GM18508 (cell line): ENCODE data around the gene SMARCA4.
"Not testable (repeated sequence)": the region's sequence is repeated elsewhere in the genome, so short reads cannot be mapped to it uniquely, and the experiment has no call there.

Source experiments
- ATAC-seq: cut with Tn5 transposase; IDR thresholded peaks from one replicate; pipeline ENCODE4 v1.9.1; 2021; ENCODE audit warnings: moderate number of reproducible peaks; ENCODE audit not compliant: insufficient read depth, unreplicated experiment

The SMARCA4 gene

DNA sequence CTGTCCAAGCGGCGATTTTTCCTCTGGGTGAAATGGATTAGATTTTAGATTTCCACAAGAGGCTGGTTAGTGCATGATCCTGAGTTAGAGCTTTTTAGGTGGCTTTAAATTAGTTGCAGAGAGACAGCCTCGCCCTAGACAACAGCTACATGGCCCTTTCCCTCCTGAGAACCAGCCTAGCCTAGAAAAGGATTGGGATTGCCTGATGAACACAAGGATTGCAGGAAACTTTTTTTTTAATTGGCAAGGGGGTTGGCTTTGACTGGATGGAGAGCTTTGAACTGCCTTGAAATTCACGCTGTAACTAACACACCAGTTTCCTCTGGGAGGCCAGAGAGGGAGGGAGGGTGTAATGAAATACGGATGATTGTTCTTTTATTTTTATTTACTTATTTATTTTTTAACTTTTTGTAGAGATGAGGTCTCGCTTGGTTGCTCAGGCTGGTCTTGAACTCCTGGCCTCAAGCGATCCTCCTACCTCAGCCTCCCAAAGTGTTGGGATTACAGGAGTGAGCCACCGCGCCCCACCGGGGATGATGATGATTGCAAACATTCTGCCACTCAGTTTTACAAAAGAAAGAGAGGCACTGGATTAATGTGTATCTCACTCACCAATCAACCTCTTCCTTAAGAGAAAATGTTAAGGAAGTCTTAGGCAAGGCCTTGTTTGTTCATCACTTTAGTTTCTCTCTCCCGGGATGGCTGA, 130.3 kb downstream of the SMARCA4 start:
- ATAC-seq, result no peak

DNA sequence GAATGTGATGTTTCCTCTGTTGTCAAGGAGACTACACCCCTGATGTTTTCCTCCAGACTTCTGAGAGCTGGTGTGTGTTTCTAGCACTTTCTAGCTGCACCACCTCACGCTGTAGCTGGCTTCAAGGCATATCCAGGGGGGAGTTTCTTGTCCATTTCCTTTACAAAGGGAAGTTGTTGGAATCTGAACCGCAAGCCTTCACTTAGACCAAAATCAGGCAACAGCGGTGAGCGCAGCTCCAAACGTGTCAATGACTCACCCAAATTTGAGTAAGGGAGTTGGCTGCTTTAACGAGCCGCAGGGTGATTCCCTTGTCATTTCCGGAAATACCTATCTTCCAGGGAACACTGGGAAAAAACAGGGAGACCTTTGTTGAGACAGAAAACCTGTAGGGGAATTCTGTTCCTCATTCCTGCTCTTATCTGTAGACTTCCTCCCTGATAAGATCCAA, 130.9 kb downstream of the SMARCA4 start:
- ATAC-seq, result no peak

DNA sequence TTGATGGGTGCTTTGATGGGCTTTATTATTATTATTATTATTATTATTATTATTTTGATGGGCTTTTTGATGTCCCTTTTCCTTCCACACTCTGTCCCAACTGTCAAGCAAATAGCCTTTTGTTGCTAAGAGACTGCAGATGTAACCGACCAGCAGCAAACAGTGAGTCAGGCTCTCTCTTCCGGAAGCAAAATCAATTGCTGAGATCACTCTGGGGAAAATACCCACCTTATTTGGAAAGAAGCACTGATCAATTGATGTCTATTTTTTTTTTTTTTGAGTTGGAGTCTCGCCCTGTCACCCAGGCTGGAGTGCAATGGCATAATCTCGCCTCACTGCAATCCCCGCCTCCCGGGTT, 131.3 kb downstream of the SMARCA4 start:
- no peak for ATAC-seq

DNA sequence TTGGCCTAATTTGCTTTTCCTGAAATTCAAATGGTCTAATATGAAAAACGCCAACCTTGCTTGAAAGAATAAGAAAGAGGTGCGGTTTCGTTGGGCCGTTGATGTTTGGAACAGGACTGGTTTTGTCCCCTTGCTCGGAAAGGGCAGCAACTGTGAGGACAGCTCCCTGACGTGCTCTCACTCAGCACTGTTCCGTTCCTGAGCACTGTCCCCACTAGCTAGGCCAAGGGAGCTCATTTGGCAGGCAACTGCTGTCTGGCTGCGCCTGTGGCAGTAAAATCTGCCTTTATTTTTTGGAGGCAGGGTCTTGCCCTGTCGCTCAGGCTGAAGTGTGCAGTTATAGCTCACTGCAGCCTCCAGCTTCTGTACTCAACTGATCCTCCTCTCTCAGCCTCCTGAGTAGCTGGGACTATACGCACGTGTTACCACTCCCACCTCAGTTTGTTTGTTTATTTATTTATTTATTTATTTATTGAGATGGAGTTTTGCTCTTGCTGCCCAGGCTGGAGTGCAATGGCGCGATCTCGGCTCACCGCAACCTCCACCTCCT, 132.9 kb downstream of the SMARCA4 start:
- ATAC-seq, result no peak

DNA sequence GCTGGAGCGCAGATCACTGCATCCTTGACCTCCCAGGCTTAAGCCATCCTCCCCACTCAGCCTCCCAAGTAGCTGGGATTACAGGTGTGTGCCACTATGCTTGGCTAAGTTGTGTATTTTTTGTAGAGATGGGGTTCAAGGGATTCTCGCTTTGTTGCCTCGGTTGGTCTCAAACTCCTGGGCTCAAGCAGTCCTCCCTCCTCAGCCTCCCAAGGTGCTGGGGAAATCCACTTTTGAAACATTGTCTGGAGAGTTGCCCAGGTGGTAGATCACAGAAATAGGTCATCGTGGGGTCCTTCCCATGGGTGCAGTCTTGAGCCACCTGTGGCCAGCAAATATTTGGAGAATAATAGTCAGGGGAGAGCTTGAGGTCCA, 133.7 kb downstream of the SMARCA4 start:
- no peak for ATAC-seq

DNA sequence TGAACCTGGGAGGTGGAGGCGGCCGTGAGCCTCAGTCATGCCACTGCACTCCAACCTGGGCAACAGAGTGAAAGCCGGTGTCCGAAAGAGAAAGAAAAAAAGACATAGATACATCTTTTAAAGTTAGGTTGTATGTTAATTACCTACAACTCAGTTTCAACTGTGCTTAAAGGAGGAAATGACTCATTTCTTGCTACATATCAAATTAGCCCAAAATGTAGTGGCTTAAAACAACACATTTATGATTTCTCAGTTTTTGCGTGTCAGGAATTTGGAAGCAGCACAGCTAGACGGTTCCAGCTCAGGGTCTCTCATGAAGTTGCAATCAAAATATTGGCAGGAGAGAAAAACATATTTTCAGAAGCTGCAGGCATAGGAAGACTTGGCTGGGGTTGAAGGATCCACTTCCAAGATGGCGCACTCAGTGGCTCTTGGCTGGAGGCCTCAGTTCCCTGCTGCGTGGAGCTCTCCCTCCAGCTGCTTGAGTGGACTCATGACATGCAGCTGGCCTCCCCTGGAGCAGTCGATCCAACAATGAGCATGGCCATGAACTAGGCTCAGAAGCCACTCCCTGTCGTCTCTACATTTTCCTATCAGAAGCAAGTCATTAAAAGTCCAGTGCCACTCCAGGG, 135.5 kb downstream of the SMARCA4 start:
- peak; percentile 35 for ATAC-seq

DNA sequence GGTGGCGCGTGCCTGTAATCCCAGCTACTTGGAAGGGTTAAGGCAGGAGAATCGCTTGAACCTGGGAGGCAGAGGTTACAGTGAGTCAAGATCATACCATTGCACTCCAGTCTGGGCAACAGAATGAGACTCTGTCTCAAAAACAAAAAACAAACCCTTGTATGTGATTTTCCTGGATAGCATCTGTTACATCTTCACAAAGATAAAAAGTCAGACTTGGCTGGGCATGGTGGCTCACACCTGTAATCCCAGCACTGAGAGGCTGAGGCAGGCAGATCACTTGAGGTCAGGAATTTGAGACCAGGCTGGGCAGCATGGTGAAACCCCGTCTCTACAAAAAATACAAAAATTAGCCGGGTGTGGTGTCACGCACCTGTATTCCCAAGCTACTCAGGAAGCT, 136.5 kb downstream of the SMARCA4 start:
- not testable (repeated sequence) for ATAC-seq

DNA sequence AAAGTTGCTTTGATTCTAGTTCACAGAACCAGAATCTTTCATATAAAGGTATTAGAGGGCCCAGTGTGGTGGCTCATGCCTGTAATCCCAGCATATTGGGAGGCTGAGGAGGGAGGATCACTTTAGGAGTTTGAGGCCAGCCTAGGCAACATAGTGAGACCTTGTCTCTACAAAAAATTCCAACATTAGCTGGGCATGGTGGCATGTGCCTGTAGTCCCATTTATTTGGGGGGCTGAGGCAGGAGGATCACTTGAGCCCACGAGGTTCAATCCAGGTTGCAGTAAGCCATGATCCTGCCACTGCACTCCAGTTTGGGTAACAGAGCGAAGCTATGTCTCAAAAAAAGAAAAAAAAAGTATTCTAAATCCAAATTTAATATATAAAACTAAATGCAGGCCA, 137.5 kb downstream of the SMARCA4 start:
- no peak for ATAC-seq

DNA sequence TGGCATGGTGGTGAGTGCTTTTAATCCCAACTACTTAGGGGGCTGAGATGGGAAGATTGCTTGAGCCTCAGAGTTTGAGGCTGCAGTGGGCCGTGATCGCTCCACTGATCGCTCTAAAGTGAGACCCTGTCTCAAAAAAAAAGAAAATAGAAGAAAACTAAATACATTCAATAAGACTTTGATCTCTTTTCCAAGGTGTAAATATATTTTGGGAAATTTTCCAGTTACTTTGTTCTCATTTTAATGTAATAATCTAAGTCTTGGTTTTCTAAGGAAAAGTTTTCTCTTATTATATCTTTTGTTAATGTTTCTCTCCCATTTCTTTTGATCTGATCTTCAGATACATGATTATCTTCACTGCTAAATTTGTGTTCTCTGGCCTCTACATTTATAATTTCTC, 138.0 kb downstream of the SMARCA4 start:
- no peak for ATAC-seq

DNA sequence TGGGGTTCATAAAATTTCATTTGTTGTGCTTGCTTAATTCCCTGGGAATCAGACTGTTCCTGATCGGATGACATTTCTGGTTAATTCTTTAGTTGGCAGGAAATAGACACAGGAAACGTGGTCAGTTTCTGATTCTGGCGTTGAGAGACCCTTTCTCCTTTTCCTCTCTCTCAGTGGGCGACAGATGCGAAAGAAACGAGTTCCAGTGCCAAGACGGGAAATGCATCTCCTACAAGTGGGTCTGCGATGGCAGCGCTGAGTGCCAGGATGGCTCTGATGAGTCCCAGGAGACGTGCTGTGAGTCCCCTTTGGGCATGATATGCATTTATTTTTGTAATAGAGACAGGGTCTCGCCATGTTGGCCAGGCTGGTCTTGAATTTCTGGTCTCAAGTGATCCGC, 139.2 kb downstream of the SMARCA4 start:
- ATAC-seq, result no peak

DNA sequence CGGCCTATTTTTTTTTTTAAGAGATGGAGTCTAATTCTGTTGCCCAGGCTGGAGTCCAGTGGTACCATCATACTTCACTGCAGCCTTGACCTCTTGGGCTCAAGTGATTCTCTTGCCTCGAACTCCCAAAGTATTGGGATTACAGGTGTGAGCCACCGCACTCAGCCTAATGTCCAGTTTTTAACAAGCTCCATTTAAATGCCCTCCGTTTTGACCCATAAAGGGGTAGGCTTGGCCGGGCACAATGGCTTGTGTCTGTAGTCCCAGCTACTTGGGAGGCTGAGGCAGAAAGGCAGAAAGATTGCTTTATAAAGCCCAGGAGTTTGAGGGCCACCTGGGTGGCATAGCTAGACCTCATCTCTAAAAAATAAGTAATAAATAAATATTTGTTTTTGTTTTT, 140.2 kb downstream of the SMARCA4 start:
- ATAC-seq, result no peak

DNA sequence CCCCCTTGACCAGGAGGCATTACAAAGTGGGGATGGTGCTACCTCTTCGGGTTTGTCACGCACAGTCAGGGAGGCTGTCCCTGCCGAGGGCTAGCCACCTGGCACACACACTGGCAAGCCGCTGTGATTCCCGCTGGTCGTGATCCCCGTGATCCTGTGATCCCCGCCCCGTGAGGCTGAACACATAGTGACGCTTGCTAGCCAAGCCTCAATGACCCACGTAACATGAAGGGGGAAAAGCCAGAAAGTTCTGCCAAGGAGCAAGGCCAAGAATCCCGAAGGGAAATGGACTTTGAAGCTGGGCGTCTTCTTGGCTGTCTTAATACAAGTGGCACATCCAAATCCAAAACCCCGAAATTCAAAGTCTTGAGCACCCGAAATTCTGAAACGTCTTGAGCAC, 142.1 kb downstream of the SMARCA4 start:
- no peak for ATAC-seq

DNA sequence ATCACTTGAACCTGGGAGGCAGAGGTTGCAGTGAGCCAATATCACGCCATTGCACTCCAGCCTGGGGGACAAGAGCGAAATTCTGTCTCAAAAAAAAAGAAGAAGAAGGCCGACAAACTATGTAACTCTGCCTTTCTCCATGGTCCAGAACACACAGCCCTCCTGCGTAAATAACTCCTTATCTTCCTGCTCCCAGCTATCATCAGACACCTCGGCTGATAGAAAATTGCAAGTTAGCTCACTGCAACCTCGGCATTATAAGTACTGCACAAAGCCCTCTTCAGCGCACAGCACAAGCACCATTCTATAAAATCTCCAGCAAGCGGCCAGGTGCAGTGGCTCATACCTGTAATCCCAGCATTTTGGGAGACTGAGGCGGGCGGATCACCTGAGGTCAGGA, 142.8 kb downstream of the SMARCA4 start:
- ATAC-seq, result not testable (repeated sequence)

DNA sequence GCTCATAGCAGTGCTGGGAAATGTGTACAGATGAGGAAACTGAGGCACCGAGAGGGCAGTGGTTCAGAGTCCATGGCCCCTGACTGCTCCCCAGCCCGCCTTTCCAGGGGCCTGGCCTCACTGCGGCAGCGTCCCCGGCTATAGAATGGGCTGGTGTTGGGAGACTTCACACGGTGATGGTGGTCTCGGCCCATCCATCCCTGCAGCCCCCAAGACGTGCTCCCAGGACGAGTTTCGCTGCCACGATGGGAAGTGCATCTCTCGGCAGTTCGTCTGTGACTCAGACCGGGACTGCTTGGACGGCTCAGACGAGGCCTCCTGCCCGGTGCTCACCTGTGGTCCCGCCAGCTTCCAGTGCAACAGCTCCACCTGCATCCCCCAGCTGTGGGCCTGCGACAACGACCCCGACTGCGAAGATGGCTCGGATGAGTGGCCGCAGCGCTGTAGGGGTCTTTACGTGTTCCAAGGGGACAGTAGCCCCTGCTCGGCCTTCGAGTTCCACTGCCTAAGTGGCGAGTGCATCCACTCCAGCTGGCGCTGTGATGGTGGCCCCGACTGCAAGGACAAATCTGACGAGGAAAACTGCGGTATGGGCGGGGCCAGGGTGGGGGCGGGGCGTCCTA, 144.3 kb downstream of the SMARCA4 start:
- ATAC-seq, result no peak

DNA sequence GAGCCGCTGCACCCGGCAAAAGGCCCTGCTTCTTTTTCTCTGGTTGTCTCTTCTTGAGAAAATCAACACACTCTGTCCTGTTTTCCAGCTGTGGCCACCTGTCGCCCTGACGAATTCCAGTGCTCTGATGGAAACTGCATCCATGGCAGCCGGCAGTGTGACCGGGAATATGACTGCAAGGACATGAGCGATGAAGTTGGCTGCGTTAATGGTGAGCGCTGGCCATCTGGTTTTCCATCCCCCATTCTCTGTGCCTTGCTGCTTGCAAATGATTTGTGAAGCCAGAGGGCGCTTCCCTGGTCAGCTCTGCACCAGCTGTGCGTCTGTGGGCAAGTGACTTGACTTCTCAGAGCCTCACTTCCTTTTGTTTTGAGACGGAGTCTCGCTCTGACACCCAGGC, 145.6 kb downstream of the SMARCA4 start:
- no peak for ATAC-seq

DNA sequence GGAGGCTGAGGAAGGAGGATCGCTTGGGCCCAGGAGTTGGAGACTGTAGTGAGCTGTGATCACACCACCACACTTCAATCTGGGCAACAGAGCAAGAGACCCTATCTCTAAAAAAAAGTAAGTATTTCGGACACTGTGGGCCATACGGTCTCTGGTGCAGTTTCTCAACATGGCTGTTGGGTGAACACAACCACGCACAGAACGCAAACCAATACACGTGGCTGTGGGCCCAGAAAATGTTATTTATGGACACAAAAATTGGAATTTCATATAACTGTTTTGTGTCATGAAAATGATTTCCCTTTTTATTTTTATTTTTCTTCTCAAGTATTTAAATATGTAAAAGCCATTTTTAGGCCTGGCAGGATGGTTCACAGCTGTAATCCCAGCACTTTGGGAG, 147.9 kb downstream of the SMARCA4 start:
- ATAC-seq, result no peak

DNA sequence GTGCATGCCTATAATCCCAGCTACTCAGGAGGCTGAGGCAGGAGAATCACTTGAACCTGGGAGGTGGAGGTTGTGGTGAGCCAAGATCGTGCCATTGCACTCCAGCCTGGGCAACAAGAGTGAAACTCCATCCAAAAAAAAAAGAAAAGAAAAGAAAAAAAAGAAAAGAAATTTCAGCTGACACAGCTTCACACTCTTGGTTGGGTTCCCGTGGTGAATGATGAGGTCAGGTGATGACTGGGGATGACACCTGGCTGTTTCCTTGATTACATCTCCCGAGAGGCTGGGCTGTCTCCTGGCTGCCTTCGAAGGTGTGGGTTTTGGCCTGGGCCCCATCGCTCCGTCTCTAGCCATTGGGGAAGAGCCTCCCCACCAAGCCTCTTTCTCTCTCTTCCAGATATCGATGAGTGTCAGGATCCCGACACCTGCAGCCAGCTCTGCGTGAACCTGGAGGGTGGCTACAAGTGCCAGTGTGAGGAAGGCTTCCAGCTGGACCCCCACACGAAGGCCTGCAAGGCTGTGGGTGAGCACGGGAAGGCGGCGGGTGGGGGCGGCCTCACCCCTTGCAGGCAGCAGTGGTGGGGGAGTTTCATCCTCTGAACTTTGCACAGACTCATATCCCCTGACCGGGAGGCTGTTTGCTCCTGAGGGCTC, 150.4 kb downstream of the SMARCA4 start:
- no peak for ATAC-seq

DNA sequence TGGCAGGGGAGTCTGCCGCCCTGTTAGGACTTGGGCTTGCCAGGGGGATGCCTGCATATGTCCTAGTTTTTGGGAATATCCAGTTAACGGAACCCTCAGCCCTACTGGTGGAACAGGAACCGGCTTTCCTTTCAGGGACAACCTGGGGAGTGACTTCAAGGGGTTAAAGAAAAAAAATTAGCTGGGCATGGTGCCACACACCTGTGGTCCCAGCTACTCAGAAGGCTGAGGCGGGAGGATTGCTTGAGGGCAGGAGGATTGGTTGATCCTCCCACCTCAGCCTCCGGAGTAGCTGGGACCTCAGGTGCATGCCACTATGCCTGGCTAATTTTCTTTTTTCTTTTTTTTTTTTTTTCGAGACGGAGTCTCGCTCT, 150.9 kb downstream of the SMARCA4 start:
- no peak for ATAC-seq
